HCT116 (cell line): ENCODE measurements around the gene CD68.

Experiments used
- CEBPB ChIP-seq: IDR thresholded peaks from 2 replicates; pipeline ENCODE4 v1.6.1; 2012; ENCODE audit warnings: low read depth
- CTCF ChIP-seq, 3 experiments: fragments of 200-600 bp in 1 of 3; sonication (generic) in 1 of 3; IDR thresholded peaks in 2 of 3; conservative IDR thresholded peaks in 1 of 3; 2 replicates each; pipeline ENCODE4 v1.5.1; 2012 to 2017; ENCODE audit warnings: low read depth in 2 of 3, low read length in 2 of 3, antibody characterized with exemption in 1 of 3, borderline replicate concordance in 1 of 3, control low read depth in 1 of 3, mild to moderate bottlenecking in 1 of 3, mixed read lengths in 1 of 3, mixed run types in 1 of 3, moderate library complexity in 1 of 3; ENCODE audit not compliant: insufficient read depth in 1 of 3
- POLR2A ChIP-seq: IDR thresholded peaks from 2 replicates; pipeline ENCODE4 v1.7.0; 2011; ENCODE audit warnings: borderline replicate concordance; ENCODE audit not compliant: insufficient read depth, insufficient read length; ENCODE audit errors: extremely low read depth
- POLR2AphosphoS5 ChIP-seq: IDR thresholded peaks from 2 replicates; pipeline ENCODE4 v1.6.1; 2011; ENCODE audit warnings: mild to moderate bottlenecking, low read depth, low read length, moderate library complexity
- SP1 ChIP-seq: IDR thresholded peaks from 2 replicates; pipeline ENCODE4 v1.6.1; 2012; ENCODE audit warnings: low read depth
- ZBTB33 ChIP-seq: IDR thresholded peaks from 2 replicates; pipeline ENCODE4 v1.6.1; 2011; ENCODE audit warnings: mild to moderate bottlenecking, low read length, moderate library complexity; ENCODE audit not compliant: insufficient replicate concordance; ENCODE audit errors: extremely low read depth
- ZNF274 ChIP-seq: fragments of 200-500 bp; sonication (Bioruptor generic); IDR thresholded peaks from 2 replicates; pipeline ENCODE4 v1.6.1; 2014; ENCODE audit warnings: mild to moderate bottlenecking, low read depth, low read length, inconsistent platforms

- TF ChIP-seq POLR2A (no peak), SP1 (no peak), POLR2AphosphoS5 (no peak), CTCF (IDR thresholded peaks at IDR 0.05 in 2 of 3, conservative IDR thresholded peaks at IDR 0.05 in 1 of 3; ENCODE audit: borderline replicate concordance in 1 of 3, insufficient read depth in 1 of 3, low read depth in 2 of 3, low read length in 2 of 3) (no peak; a peak in 1 of 6 replicates), ZBTB33 (no peak), ZNF274 (no peak), CEBPB (no peak)
These were observed 24.0 kb upstream of the CD68 start for GRCh38 chr17:7555320-7555948.
